ENCODE measurements around the gene ST7.

DNA sequence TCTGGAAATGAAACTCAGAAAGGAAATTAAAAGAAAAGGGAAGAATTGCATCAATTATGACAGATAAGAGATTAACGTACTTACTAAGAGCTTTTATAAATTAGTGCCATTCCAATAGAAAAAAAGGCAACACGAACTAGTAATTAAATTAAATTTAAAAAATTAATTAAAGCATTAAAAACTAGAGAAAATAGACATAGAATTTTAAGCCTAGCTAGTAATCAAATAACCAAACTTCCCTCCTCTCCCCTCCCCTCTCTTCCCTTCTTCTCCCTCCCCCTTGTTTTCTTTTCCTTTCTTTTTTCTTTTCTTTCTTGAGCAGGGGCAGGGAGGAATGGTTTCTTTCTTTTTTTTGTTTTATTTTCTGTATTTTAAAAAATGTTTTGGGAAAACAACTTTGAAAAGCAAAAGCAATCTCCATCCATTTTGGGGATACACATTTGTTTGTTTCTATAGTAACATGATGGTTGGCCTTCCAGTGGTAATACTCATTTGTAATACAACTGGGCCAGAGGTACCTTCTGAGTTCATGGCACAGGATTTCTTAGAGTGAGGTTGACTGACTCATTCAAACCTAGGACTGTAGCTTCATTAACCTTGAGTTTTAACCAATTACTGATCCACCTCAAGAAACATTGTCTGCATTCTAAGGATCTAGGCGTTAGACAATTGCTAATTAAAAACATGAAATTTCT lies 132.6 kb downstream of the ST7 start:
- TF ChIP-seq, protein P1, sequence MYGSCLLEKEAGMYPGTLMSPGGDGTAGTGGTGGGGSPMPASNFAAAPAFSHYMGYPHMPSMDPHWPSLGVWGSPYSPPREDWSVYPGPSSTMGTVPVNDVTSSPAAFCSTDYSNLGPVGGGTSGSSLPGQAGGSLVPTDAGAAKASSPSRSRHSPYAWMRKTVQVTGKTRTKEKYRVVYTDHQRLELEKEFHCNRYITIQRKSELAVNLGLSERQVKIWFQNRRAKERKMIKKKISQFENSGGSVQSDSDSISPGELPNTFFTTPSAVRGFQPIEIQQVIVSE (CRISPR knock-in tag; IDR thresholded peaks at IDR 0.05; ENCODE audit: borderline replicate concordance) = no peak
- TF ChIP-seq, protein P2, sequence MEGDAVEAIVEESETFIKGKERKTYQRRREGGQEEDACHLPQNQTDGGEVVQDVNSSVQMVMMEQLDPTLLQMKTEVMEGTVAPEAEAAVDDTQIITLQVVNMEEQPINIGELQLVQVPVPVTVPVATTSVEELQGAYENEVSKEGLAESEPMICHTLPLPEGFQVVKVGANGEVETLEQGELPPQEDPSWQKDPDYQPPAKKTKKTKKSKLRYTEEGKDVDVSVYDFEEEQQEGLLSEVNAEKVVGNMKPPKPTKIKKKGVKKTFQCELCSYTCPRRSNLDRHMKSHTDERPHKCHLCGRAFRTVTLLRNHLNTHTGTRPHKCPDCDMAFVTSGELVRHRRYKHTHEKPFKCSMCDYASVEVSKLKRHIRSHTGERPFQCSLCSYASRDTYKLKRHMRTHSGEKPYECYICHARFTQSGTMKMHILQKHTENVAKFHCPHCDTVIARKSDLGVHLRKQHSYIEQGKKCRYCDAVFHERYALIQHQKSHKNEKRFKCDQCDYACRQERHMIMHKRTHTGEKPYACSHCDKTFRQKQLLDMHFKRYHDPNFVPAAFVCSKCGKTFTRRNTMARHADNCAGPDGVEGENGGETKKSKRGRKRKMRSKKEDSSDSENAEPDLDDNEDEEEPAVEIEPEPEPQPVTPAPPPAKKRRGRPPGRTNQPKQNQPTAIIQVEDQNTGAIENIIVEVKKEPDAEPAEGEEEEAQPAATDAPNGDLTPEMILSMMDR (IDR thresholded peaks at IDR 0.05) = no peak
- TF ChIP-seq CBFB (CRISPR knock-in tag; IDR thresholded peaks at IDR 0.05; ENCODE audit: low read depth) (no peak), TP53 (CRISPR knock-in tag; IDR thresholded peaks at IDR 0.05) (no peak), MXD4 (CRISPR knock-in tag; IDR thresholded peaks at IDR 0.05; ENCODE audit: borderline replicate concordance) (no peak), NR1H2 (CRISPR knock-in tag; IDR thresholded peaks at IDR 0.05) (no peak), NR3C1 (CRISPR knock-in tag; conservative IDR thresholded peaks at IDR 0.05; ENCODE audit: low read depth) (no peak), TCF7 (CRISPR knock-in tag; IDR thresholded peaks at IDR 0.05; ENCODE audit: low read depth) (no peak)
- TF ChIP-seq, protein P3, sequence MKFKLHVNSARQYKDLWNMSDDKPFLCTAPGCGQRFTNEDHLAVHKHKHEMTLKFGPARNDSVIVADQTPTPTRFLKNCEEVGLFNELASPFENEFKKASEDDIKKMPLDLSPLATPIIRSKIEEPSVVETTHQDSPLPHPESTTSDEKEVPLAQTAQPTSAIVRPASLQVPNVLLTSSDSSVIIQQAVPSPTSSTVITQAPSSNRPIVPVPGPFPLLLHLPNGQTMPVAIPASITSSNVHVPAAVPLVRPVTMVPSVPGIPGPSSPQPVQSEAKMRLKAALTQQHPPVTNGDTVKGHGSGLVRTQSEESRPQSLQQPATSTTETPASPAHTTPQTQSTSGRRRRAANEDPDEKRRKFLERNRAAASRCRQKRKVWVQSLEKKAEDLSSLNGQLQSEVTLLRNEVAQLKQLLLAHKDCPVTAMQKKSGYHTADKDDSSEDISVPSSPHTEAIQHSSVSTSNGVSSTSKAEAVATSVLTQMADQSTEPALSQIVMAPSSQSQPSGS (CRISPR knock-in tag; IDR thresholded peaks at IDR 0.05; ENCODE audit: borderline replicate concordance, low read depth) = no peak

All from WTC11 (cell line).